IPS DF 6.9 (cell line): ENCODE data around the gene NPTXR.
"Not testable (repeated sequence)": the region's sequence is repeated elsewhere in the genome, so short reads cannot be mapped to it uniquely, and the experiment has no call there.

ENCODE experiments used
- DNase-seq: peaks from one replicate; pipeline ENCODE4 v3.0.0-alpha.2; 2013; ENCODE audit warnings: low read depth, low spot score
- H3K27ac ChIP-seq: one replicate; pipeline ENCODE4 v1.5.1; 2013; ENCODE audit warnings: low read length, control low read depth
- H3K27me3 ChIP-seq: 2 replicates; pipeline ENCODE4 v1.6.1; 2013; ENCODE audit warnings: mild to moderate bottlenecking, low read length; ENCODE audit not compliant: control insufficient read depth, insufficient read depth
- H3K36me3 ChIP-seq: 2 replicates; pipeline ENCODE4 v1.6.1; 2013; ENCODE audit warnings: low read length; ENCODE audit not compliant: control insufficient read depth, insufficient read depth
- H3K4me1 ChIP-seq: 2 replicates; pipeline ENCODE4 v1.6.1; 2013; ENCODE audit warnings: low read length; ENCODE audit not compliant: control insufficient read depth, insufficient read depth
- H3K4me3 ChIP-seq: 2 replicates; pipeline ENCODE4 v1.5.1; 2013; ENCODE audit warnings: mild to moderate bottlenecking, low read length
- H3K9me3 ChIP-seq: 2 replicates; pipeline ENCODE4 v1.6.1; 2013; ENCODE audit warnings: low read length, inconsistent platforms; ENCODE audit not compliant: control insufficient read depth, insufficient read depth
- WGBS: extraction: QIAGEN DNeasy Blood & Tissue Kit; methylation state at CpG from one replicate; pipeline ENCODE4 v1.1.7; 2013; ENCODE audit warnings: mixed read lengths, missing lambda C conversion rate; ENCODE audit not compliant: insufficient read length, insufficient coverage; 5-methylcytosine and 5-hydroxymethylcytosine counted together

The NPTXR gene

DNA sequence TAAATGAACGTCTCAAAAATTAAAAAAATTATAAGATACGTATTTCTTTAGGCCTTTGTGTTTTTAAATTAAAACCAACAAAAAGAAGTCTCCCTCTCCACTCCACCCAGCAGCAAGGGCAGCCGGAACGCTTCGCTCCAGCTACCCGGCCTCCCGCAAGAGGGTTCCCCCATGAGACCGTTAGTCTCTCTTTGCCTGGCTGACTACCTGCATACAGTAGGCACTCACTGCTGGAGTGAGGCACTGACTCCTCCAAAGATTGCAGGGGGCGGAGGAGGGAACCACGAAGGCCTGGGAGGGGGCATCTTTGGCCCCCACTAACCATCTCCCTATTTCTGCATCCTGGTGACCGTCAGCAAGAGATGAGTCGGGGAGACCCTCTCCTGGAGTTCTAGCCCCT is 18.1 kb upstream of the NPTXR start:
- no CpG with 5 or more reads among the region's 12 CpGs for WGBS
- no peak overlapping the region for H3K27ac ChIP-seq
- H3K27me3 ChIP-seq: no peaks in the 10 kb centered on the region
- H3K4me1 ChIP-seq: peaks cover 10% of the 10 kb centered on the region; the same call in 1 of the 2 replicates
- no peaks in the 10 kb centered on the region for H3K9me3 ChIP-seq
- peaks cover 9% of the 10 kb centered on the region; the same call in 1 of the 2 replicates for H3K36me3 ChIP-seq
- H3K4me3 ChIP-seq: no peak overlapping the region
- DNase-seq: no peak

DNA sequence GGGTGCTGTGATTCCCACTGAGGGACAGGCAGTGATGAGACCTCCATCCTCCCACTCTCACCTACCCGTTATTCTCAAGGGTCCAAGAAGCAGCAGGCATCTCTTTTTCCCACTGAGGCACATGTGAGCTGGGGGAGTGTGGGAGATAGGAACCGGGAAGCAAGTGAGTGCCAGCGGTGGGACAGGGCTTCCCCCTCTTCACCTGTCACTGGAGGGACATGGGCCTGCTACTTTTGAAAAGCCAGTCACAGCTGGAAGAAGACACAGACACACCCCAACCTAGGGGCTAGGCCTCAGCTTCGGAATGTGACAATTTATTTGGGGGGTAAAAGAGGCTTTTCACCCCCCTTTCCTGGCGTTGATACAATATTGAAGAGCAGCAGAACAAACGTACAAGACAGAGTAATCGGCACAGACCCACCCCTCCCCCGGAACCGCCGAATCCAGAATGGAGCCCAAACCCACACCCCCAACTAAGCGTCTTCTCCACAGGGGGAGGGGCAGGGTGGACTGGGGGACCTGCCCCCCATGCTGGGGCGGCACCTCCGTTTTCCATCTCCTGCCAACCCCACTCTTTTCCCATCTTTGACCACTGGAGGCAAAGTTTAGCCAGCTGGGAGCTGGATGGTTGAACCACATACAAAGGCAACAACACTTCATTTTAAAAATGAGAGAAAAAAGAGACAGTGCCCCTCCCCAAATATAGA is 17.5 kb upstream of the NPTXR start:
- Histone ChIP-seq H3K36me3 (peaks cover 6% of the 10 kb centered on the region; the same call in 1 of the 2 replicates), H3K27ac (no peak overlapping the region), H3K4me1 (peaks cover 10% of the 10 kb centered on the region; the same call in 1 of the 2 replicates), H3K27me3 (no peaks in the 10 kb centered on the region), H3K9me3 (no peaks in the 10 kb centered on the region), H3K4me3 (no peak overlapping the region)
- no CpG with 5 or more reads among the region's 13 CpGs for WGBS
- no peak for DNase-seq

DNA sequence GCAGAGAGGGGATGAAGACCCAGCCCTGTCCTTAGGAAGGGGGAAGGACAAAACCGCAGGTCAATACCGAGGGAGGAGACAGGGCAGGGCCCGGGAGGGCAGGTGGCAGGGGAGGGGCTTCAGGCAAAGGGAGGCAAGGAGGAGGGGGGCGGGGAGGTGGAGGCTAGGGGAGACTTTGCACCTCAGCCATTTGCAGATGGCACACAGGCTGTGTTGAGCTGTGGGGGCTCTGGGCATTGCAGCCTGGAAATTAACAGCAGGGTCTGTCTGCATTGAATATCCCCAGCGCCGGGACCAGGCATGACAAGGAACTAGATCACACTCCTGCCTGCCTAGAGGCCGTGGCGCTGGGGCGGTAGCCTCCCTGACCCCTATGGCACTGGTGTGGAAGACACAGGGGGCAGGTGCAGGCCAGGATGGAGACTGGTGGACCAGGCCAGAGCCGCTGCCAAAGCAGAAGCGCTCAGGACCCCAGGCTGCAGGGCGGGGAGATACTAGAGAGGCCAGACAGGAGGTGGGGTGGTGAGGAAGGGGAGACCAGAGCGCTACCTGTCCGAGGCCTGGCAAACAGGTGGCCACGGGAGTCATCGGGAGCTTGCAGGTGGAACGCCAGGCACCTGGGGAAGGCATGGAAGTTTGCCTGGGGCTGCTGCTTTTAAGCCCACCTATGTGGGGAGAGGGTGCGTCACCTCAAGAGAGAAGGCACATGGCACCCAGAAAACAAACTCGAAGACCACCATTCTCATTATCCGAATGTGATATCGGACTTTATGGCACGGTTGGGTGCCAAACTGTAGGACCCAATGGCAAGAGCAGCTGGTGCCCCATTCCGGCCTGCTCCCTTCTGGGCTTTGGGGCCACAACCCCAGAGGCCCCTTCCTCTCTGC is 16.7 kb upstream of the NPTXR start:
- Histone ChIP-seq H3K9me3 (no peaks in the 10 kb centered on the region), H3K4me3 (no peak overlapping the region), H3K4me1 (peaks cover 9% of the 10 kb centered on the region; the same call in 1 of the 2 replicates), H3K36me3 (peaks cover 3% of the 10 kb centered on the region; the same call in 1 of the 2 replicates), H3K27ac (no peak overlapping the region), H3K27me3 (no peaks in the 10 kb centered on the region)
- DNase-seq: no peak
- no CpG with 5 or more reads among the region's 23 CpGs for WGBS

DNA sequence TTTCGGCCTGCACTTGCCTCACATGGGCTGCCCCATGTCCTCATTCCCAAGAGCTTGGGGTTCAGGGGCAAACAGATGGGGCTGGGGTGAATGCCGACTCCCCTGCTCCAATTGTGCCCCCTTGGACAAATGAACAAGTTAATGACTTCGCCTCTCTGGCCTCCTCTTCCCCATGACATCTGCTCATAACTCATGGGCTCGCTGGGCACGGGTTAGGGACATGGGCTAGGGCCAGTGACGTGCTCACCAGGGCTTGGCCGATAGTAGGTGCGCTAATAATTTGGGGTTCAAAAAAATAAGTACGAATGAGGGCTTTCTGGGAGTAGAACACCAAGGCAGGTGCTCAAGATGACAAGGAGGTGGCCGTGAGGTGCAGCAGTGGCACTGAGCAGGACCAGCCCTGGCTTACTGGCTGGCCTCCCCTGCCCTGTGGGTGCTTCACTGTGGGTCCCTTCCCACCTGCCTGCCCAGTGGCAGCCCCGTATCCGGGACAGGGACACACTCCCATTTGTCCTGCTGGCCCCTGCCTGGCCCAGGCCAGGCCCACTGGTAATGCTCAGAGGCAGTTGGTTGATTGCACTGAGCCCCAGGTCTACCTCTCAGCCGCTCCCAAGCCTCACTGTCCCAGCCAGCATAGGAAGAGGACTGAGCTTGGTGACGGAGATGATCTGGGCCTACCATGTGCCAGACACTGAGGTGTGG is 15.9 kb upstream of the NPTXR start:
- Histone ChIP-seq H3K9me3 (no peaks in the 10 kb centered on the region), H3K4me1 (peaks cover 9% of the 10 kb centered on the region; the same call in 1 of the 2 replicates), H3K36me3 (no peaks in the 10 kb centered on the region; the same call in 1 of the 2 replicates), H3K4me3 (no peak overlapping the region), H3K27ac (no peak overlapping the region), H3K27me3 (no peaks in the 10 kb centered on the region)
- no CpG with 5 or more reads among the region's 14 CpGs for WGBS
- no peak for DNase-seq

DNA sequence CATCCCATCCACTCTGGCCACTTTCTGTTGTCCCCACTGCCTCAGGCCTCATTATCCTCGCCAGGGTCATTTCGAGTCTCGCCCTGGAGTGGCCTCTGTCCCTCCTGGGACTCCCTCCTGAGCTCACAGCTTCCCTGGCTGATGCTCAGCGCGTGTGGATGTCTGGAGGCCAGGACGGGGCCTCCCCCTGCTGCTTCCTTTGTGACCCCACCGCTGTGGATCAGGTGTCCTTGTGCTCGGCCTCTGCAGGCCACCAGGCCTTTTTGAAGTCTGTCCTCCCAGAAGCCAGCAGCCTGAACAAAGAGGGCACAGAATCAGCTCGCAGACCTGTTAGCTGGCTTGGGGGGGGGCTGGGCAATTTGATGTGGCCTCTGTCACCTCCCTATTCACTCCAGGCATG is 14.7 kb upstream of the NPTXR start:
- no peak overlapping the region for H3K27ac ChIP-seq
- H3K4me3 ChIP-seq: no peak overlapping the region
- 0 out of 2 replicates have a peak, but pooled peaks cover 7% of the 10 kb centered on the region for H3K4me1 ChIP-seq
- no peak for DNase-seq
- no peaks in the 10 kb centered on the region for H3K27me3 ChIP-seq
- WGBS: no CpG with 5 or more reads among the region's 9 CpGs
- H3K36me3 ChIP-seq: no peaks in the 10 kb centered on the region
- H3K9me3 ChIP-seq: no peaks in the 10 kb centered on the region

DNA sequence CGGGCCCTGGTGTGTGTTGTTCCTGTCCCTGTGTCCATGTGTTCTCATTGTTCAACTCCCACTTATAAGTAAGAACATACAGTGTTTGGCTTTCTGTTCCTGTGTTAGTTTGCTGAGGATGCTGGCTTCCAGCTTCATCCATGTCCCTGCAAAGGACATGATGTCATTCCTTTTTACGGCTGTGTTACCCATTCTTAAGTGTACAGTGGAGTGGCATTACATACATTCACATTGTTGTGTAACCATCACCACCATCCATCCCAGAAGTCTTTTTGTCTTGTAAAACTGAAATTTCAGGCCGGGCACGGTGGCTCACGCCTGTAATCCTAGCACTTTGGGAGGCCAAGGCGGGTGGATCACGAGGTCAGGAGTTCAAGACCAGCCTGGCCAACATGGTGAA is 10.6 kb upstream of the NPTXR start:
- H3K4me3 ChIP-seq, H3K36me3 ChIP-seq, H3K27ac ChIP-seq, DNase-seq, H3K4me1 ChIP-seq, H3K9me3 ChIP-seq, H3K27me3 ChIP-seq: not testable (repeated sequence)
- WGBS: no CpG with 5 or more reads among the region's 7 CpGs

DNA sequence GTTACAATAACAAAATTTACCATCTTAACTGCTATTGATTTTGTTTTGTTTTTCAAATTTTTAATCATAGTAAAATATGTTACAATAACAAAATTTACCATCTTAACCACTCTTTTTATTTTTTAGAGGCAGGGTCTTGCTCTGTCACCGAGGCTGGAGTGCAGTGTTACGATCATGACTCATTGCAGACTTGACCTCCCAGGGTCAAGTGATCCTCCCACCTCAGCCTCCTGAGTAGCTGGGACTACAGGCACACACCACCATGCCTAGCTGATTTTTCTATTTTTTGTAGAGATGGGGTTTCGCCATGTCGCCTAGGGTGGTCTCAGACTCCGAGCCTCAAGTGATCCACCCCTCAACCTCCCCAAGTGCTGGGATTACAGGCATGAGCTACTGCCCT is 10.1 kb upstream of the NPTXR start:
- not testable (repeated sequence) for H3K9me3 ChIP-seq, H3K4me3 ChIP-seq, DNase-seq, H3K36me3 ChIP-seq, H3K4me1 ChIP-seq, H3K27me3 ChIP-seq, H3K27ac ChIP-seq
- no CpG with 5 or more reads among the region's 5 CpGs for WGBS

DNA sequence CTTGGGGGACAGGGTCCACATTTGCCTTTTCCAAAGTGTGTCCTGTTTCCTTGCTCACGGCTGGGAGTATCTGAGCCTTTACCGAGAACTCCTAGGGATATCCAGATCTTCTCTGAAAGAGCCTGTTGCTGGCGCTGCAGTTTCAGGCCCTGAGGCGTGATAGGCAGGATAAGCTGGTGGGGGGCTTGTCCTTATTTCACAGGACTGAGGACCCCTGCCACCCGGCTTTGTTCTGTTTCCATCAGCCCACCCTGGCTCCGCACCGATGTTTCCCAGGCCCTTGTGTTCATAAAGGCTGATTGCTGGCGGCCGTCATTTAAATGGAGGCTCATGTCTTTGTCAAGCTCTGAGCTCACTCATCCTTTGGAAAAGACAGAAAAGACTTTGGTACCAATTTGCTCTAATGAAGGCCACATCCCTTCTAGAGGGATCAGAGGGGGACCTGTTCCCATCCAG is 9.4 kb upstream of the NPTXR start:
- Histone ChIP-seq H3K9me3 (no peaks in the 10 kb centered on the region), H3K4me3 (no peak overlapping the region), H3K4me1 (no peaks in the 10 kb centered on the region), H3K27me3 (no peaks in the 10 kb centered on the region), H3K36me3 (no peaks in the 10 kb centered on the region), H3K27ac (no peak overlapping the region)
- DNase-seq: no peak
- WGBS: no CpG with 5 or more reads among the region's 9 CpGs

DNA sequence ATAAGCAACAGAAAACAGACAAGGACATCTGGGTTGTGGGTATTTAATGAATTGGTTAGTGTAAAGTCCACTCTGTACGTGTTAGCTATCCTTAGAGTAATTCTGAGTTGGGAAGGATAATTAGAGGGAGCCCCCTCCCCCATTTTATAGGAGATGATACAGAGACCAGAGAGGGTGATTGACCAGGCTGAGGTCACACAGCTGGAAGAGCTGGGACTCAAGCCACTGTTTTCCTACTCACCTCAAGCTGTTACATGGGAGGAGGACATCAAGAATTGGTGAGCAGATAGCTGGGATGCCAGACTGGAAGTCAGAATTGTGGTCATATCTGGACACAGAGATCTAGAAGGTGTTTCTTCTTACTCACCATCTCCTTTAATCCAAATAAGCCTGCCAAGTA is 8.7 kb upstream of the NPTXR start:
- Histone ChIP-seq H3K27me3 (no peaks in the 10 kb centered on the region), H3K4me3 (no peak overlapping the region), H3K27ac (no peak overlapping the region), H3K36me3 (no peaks in the 10 kb centered on the region), H3K4me1 (no peaks in the 10 kb centered on the region), H3K9me3 (no peaks in the 10 kb centered on the region)
- WGBS: no CpG with 5 or more reads among the region's 1 CpG
- no peak for DNase-seq
